HG02571 (cell line): ENCODE measurements around the gene DOK3.

Experiments
- ATAC-seq: cut with Tn5 transposase; IDR thresholded peaks from one replicate; pipeline ENCODE4 v1.9.1; 2021; ENCODE audit warnings: mild to moderate bottlenecking, moderate library complexity; ENCODE audit not compliant: unreplicated experiment

The DOK3 gene

DNA sequence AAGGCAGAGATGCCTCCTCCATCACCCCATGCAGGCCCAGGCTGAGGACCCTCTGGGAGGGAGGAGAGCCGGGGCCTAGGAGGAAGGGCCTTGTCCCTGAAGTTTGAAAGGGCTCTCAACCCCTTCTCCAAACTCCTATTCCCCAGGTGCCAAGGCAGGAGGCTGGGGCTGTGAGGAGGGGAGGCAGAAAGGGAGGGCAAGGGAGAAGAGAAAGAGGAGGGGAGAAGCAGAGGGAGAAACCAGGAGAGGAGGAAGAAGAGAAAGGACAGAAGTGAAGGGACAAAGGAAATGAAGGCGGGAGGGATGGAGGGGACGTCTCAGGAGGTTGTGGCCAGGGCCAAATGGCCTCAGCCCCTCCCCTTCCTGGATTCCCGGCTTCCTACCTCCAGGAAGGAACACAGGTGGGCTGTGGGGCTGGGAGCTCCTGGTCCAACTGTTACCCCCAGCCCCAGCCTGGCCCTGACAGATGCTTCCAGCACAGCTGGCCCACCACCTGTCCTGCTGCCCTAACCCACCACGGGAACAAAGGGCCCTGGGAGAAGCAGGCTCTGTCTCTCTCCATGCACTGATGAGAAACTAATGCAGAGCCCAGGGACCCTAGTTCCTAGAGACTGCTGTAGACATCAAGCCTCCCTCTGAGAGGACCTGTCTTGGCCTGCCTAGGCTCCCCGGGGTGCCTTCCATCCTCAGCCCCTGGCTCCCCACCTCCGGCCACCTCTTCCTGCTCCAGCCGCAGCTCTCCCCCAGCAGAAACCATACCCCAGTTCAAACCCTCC is 39.7 kb downstream of the DOK3 start:
- no peak for ATAC-seq

DNA sequence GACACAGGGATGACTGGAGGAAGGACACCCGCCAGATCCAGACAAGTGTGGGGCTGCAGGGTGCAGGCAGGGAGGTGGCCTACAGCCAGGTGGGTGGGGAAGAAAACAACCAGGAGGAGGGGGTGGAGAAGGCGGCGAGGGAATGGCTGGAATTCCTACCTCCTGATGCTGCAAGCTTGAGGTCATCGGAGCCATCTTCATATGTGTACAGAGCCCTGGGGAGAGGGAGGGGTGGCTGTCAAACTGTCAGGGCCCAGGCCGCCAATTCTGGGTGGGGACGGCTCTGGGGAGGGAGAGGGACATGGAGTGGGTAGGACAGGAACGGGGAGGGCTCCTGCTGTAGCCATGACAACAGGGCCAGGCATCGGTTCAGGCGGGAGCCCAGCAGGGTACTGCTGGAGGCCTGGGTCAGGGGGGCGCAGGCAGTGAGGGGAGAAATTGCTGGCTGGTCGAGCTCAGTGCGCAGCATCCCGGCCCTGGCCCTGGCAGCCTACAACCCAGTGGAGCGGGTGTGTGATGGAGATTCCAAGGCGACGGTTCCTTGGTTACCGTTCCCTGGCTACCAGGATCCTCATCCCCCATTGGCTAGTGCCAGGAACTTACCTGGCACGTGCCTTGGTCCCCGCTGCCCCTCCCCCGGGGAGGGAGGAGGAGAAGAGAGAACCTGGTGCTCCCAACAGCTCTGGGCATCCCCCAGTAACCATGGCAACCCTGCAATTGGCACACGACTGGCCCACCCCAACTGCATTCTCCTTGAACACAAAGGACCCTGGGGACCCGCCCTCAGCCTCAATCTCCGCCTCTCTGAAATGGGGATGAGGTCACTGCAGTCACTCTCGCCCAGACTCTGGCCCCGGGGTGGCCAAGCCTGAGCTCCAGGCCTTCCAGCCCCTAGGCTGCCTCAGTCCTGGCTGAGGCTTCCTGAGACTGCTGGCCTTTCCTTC is 40.7 kb downstream of the DOK3 start:
- no peak for ATAC-seq

DNA sequence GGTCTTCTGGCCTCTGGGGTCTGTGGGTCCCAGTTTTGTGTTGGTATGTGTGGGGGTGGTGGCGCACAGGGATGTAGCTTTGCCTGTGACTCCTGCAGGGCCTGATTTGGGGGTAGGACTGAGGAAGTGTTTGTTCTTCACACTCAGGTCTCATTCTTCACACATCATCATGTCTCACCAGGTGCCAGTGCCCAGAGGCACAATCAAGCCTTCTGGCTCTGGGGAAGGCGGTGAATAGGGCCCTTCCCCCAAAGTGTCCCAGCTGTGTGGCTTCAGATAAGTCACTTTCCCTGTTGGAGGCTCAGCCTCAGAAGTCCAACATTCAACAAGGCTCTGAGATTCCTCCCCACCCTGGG is 41.3 kb downstream of the DOK3 start:
- no peak for ATAC-seq

DNA sequence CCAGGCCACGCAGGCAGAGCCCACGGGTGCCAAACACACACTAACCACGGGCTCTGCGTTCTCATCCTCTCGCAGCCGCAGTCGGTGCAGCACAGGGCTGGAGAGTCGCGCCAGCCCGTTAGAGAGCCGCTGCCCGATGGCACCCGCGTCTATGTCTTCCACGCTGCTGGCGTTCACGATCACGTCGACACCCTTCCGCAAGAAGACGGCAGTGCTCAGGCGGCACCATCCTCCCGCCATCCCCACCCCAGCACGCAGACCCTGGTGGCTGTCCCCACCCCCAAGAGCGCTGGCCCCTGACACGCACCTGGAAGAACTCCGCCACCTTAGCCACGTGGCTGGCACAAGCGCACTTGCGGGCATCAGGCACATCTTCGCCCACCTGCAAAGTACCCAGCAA is 42.2 kb downstream of the DOK3 start:
- no peak for ATAC-seq

DNA sequence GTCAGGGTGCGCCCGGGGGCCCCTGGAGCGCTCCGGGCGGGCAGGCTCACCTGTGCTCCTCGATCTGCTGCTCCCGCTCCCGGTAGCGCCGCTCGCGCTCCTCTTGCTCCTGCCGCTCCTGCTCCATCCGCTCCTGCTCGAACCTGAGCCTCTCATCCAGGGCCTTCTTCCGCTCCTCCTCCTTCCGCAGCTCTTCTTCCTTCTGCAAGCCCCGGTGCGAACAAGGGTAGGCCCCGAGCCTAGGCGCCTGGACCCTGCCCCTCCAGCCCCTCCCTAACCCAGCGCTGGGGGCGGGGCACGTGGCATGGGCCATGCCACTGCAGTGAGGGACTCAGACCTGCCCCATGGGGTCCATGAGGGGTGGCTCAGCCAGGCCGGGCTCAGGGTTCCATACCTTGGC is 42.8 kb downstream of the DOK3 start:
- ATAC-seq = no peak

DNA sequence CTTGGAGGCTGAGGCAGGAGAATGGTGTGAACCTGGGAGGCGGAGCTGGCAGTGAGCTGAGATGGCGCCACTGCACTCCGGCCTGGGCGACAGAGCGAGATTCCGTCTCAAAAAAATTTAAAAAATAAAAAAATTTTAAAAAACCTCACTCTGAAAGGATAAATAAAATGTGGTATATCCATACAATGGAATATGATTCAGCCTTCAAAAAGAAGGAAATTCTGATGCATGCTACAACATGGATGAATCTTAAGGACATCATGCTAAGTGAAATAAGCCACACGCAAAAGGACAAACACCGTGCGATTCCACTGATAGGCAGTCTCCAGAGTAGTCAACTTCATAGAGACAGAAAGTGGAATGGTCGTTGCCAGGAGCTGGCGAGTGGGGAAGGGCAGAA is 44.6 kb downstream of the DOK3 start:
- no peak for ATAC-seq

DNA sequence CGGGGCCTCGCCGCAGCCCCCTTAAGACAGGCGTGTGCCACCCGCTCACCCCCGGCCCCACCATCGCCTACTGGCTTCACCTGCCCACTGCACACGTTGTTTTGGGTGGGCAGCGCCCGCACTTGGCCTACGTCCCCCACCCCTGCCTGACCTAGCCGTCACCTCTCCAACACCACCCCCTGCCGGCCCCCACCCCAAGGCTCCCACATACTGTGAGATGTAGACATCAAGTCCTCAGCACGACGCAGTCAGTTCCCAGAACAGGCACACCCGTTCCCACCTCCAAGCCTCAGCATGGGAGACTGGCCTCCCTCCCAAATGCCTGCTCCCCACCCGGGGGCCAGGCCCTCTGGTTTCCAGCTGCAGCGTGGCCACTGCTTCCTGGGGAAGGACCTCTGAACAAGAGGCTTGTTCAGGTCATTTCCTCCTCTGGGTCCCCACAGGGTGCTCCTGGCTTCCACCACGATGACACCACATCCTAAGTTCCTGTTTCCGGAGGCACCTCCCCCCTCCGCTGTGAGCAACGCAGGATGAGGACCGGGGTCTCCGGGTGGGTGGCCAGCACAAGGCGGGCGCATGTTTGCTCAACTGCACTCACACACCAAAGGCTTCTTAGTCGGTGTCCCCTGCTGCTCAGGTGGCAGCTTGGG is 47.5 kb downstream of the DOK3 start:
- ATAC-seq = no peak

DNA sequence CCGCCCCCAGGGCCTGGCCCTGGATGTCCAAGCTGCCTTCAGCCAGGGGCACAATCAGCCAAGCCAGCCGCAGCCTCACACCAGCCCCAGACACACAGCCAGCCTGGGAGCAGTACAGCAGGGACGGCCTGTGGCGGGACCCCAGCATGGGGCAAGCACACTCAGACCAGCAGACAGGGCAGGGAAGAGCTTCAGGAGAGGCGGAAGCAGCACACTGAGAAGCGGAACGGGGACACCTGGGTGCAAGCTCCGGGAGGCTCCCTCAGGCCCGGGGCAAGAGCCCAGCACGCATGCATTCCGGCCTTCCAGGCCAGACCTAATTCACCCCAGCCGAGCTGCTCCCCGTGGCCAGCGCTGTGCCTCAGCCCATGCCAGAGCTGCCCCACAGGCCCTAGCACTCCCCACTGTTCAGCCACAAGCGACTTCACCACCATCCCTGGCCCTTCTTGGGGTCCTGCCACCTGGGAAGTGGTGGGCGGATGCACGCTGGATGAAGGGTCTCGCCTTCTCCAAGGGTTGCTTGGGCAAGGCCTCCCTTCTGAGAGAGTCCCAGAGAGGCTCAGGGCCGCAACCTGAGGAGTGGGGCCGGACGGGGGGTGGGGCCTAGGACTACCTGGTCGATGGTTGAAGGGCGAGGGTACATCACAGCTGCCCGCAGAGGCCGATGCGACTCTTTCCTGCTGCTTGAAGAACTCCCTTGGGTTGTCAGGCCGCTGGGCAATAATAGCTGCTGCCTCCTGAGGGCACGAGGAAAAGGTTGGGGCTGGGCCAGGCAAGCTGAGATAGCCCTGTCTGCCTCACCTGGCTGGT is 49.6 kb downstream of the DOK3 start:
- no peak for ATAC-seq

DNA sequence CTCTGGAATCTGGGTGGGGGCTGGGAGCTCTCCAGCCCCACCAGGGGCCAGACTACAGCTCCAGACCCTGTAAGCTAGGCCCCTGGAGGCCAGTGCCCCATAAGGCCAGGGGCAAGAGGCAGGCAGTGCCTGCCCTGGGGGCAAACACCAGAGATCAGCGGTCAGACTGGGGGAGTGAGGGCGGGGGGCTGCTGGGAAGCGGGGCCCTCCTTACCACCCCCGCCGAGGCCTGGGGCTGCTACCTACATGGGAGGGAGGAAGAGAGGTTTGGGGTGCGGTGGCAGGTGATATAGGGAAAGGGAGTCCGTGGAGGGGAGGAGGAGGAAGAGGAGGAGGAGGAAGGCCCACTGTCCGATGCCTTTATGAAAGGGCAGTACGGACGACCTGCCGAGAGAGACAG is 50.3 kb downstream of the DOK3 start:
- no peak for ATAC-seq

DNA sequence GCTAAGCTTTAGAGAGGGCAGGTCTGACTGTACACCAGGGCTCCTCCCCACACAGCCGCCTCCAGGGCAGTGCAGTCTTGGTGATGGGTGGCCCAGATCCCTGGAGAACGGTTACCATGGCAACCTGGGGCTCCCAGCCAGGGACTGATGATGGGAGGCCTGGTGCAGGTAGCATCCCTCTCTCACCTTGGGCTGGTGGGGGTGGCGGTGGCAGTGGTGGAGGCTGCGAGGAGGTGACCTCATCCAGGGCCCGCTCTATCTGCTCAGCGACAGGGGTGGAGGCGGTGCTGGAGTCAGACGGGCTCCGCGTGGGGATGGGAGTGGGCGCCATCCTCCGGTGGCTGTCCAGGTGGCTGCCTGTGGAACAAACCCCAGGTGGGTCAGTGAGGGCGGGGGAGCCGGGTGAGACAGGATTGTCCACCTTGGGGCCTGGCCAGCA is 50.7 kb downstream of the DOK3 start:
- no peak for ATAC-seq

DNA sequence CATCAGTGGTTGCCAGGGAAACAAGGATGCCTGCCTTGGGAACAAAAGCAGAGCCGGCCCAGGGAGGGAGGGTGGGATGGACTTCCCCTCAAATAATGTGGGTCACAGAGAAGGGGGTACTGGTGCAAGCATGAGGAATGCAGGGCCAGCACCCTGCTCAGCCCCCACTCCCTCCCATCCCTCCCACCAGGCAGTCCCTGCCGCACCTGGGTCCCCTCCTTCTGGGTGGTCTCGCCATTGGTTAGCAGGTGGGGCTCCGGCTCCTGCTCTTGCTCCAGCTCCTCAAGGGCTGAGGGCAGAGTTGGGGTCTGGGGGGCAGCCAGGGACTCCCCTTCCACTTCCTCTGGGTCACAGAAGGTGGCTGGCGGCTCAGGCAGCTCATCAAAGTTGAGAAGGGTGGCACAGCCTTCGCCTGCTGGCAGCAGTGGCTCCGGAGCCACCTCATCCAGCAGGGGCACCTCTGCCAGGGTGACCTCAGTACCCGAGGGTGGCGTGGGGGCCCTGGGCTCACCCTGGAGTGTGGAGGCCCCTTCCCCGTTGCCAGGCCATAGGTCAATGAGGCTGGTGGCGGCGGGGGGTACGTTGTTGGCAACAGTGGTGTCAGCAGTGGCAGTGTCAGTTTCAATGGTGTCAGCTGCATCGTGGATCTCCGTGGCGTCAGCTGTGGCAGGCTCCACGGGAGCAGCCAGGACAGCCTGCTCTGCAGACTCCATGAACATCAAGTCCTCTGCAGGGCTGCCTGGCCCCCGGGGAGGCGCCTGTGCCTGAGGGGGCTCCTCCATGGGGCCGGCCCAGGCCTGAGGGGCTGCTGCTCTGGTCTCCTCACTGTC is 51.6 kb downstream of the DOK3 start:
- no peak for ATAC-seq

DNA sequence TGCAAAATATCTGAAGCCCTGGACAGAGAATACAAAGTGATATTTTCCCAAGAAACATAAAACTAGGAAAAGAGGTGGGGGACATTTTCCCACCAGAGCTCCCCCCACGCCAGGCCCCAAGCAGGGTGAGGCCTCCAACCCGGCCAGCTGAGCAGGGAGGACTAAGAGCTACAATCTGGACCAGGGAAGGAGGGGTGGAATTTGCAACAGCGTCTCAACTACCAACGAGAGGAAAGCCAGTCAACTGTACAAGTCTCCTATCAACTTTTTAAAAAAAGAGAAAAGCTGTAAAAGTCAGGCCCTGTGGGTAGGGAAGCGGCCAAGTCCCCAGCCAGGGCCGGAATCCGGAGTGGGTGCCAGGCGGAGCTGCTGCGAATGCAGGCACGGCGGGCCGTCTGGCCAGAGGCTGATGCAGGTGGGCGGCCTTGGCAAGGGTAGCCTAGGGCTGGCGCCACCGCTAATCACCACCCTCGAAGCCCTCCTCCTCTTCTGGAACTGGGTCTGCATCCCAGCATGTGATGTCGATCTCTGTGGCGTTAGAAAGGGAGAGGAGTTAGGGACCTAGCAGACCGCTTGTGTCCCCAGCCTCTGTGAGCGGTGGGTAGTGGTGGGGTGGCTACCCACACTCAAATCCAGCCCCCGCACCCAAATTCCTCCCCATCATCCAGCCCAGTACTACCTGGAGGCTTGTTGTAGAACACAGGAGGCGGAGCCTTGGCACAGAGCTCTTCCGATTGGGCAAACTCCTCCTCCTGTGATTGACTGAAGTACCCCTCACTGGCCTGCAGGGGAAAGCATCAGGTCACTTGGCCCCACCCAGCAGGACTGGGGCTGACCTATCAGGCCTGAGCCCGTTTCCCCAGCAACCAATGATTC is 52.4 kb downstream of the DOK3 start:
- no peak for ATAC-seq

DNA sequence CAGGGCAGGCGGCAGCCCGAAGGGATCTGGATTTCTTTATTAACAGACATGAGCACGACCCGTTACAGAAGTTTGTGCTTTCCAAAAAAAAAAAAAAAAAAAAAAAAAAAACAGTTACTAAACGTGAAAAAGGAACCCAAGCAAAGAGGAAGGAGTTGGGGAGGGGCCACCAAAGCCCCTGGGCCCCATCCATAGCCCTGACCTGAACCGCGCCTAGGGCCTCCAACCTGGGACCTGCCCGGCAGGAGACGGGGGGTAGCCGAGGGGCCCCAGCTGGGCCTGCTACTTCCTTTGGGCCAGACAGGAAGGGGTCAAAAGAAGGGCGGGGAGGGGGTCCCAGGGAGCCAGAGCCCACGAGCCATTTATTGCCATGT is 53.0 kb downstream of the DOK3 start:
- ATAC-seq = no peak

DNA sequence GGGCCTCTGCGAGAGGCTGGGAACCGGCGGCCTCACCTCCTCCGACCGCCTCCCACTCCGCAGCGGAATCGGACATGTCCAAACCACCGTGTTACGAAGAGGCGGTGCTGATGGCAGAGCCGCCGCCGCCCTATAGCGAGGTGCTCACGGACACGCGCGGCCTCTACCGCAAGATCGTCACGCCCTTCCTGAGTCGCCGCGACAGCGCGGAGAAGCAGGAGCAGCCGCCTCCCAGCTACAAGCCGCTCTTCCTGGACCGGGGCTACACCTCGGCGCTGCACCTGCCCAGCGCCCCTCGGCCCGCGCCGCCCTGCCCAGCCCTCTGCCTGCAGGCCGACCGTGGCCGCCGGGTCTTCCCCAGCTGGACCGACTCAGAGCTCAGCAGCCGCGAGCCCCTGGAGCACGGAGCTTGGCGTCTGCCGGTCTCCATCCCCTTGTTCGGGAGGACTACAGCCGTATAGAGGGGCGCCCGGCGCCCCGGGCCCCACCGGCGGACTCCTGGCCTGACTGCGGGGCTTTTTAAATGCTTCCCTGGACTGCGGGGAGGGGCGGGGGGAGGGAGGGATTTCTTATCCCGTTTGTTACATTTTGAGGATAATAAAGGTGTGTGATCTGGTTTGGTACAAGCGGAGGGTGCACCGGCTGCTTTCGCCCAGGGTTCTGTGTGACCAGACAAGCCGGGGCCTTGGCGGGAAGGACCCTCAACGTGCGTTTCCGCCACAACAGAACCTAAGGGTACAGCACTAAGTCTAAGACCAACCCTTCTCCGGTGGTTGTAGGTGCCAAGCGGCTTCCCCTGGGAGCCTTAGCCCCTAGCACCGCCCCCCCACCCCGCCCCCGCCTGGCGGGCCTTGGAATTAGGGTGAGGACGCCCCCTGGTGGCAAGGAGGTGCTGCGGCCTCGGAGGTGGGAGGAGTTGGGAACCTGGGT is 53.7 kb downstream of the DOK3 start:
- ATAC-seq = peak; percentile 10

DNA sequence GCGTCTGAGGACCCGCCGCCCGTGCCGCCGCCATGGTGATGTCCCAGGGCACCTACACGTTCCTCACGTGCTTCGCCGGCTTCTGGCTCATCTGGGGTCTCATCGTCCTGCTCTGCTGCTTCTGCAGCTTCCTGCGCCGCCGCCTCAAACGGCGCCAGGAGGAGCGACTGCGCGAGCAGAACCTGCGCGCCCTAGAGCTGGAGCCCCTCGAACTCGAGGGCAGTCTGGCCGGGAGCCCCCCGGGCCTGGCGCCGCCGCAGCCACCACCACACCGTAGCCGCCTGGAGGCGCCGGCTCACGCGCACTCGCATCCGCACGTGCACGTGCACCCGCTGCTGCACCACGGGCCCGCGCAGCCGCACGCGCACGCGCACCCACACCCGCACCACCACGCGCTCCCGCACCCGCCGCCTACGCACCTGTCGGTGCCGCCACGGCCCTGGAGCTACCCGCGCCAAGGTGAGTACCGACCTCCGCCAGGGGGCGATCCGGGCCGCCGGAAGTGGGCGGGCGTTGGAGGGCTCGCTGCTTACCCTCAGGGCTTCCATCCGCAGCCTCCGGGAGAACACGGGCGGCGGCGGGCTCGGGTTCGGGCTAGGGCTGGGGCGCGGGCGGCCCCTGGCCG is 54.5 kb downstream of the DOK3 start:
- ATAC-seq = peak; percentile 47

DNA sequence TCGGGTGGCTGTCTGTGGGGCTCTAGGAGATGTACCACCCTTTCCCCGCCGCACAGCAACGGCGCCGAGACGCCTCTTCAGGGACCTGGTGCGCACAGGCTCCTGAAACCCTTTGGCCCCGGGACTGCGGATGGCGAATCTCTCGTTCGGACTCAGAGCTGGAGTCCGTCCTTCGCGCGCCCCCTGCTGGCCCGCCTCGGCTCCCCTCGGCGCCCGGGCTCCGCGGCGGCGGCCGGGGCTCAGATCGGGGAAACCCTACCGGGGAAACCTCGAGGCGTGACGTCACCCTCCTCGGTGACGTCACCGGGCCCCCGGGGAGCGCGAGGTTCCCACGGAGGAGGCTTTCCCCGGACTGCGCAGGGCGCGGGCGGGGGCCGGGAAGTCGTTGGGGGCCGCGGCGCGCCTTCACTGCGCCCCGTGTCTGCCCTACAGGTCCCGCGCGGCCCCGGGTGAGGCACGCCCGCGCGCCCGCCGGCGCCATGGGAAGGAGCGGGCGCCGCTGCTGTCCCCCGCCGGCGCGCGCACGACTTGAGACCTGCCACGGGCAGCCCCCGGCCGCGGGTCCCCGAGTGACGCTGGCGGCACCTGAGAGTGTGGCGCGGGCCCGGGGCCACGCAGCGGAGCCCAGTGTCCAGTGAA is 55.1 kb downstream of the DOK3 start:
- ATAC-seq = peak; percentile 45

DNA sequence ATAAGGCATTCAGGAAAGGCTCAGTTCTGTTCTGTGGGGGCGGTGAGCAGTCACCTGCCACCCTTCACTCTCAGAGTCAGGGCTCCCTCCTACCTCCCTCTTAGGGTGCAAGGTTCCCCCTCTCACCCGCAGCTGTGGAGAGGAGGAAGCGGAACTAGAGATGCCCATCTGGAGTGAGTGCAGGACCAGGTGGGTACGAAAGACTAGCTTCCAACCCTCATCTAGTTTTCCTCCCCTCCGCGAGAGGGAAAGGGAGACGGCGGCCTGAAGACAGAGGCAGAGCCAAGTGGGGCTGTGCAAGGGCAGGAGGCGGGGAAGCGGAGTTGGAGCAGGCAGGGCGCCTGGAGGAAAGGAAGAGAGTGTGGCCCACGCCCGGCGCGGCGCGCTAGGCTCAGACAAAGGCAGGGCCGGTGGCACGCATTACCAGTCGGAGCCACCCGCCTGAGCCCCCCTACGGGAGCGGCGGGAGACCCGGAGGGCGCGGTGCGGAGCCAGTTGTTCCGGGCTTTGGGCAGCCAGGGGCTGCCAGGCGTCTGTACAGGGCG is 55.7 kb downstream of the DOK3 start:
- peak; percentile 3 for ATAC-seq
